IMR-90 (cell line): Measurements from ENCODE around the gene LDLRAD4. TPM values are rescaled to one million over a fixed set of nuclear protein-coding genes. Genes with fewer than 3 reads are reported as not detected.

Experiments used
- ATAC-seq: fragments of 200-7000 bp; cut with Tn5 transposase; 2 replicates; pipeline ENCODE4 v1.9.1; 2020; ENCODE audit warnings: low read depth, mild to moderate bottlenecking, moderate library complexity
- BruUV-seq: library from RNA; stranded (reverse); fragments of 400-500 nt; replicated peaks from 2 replicates; lab custom pipeline; 2021; lab: Mats Ljungman, UMichigan
- CTCF ChIA-PET: fragments of 300-600 bp; formaldehyde crosslinking; extraction: SDS; loops from one replicate; lab custom pipeline; 2021; ENCODE audit warnings: antibody characterized with exemption; lab: Yijun Ruan, JAX
- POLR2A ChIA-PET: fragments of 300-600 bp; sonication (Branson Sonifier 250); formaldehyde crosslinking; loops from one replicate; lab custom pipeline; 2022; ENCODE audit warnings: antibody characterized with exemption; ENCODE audit not compliant: unreplicated experiment; lab: Charles Lee
- DNase-seq: peaks from one replicate; pipeline ENCODE4 v3.0.0; 2013
- H2AFZ ChIP-seq: replicated peaks from 2 replicates; pipeline ENCODE3; 2013; ENCODE audit warnings: low read length, mild to moderate bottlenecking; ENCODE audit not compliant: poor library complexity
- H2AK5ac ChIP-seq: 2 replicates; pipeline ENCODE4 v1.6.1; 2013; ENCODE audit warnings: low read depth, low read length, inconsistent platforms
- H2AK9ac ChIP-seq: replicated peaks from 2 replicates; pipeline ENCODE3; 2013; ENCODE audit warnings: mild to moderate bottlenecking, low read depth, low read length, moderate library complexity; ENCODE audit not compliant: poor library complexity
- H2BK120ac ChIP-seq: 2 replicates; pipeline ENCODE4 v1.6.1; 2013; ENCODE audit warnings: low read depth, low read length, inconsistent platforms
- H2BK15ac ChIP-seq: 3 replicates; pipeline ENCODE4 v1.6.1; 2013; ENCODE audit warnings: low read depth, low read length, inconsistent platforms
- H2BK20ac ChIP-seq: 2 replicates; pipeline ENCODE4 v1.6.1; 2013; ENCODE audit warnings: low read depth, mild to moderate bottlenecking, inconsistent platforms, low read length, moderate library complexity
- H2BK5ac ChIP-seq: 2 replicates; pipeline ENCODE4 v1.6.1; 2013; ENCODE audit warnings: mild to moderate bottlenecking, low read depth, low read length, inconsistent platforms; ENCODE audit not compliant: poor library complexity, severe bottlenecking
- H3K14ac ChIP-seq: replicated peaks from 2 replicates; pipeline ENCODE4 v1.6.1; 2013; ENCODE audit warnings: low read depth, low read length, inconsistent platforms
- H3K18ac ChIP-seq: 2 replicates; pipeline ENCODE4 v1.6.1; 2013; ENCODE audit warnings: low read depth, low read length, control low read depth
- H3K23ac ChIP-seq: 2 replicates; pipeline ENCODE4 v1.6.1; 2013; ENCODE audit warnings: low read depth, low read length, inconsistent platforms
- H3K27ac ChIP-seq: 2 replicates; pipeline ENCODE4 v1.5.1; 2013; ENCODE audit warnings: mild to moderate bottlenecking, control low read depth, low read length; ENCODE audit not compliant: insufficient read depth
- H3K27me3 ChIP-seq: 2 replicates; pipeline ENCODE4 v1.6.1; 2013; ENCODE audit warnings: low read length; ENCODE audit not compliant: control insufficient read depth, insufficient read depth
- H3K36me3 ChIP-seq: 2 replicates; pipeline ENCODE4 v1.6.1; 2013; ENCODE audit warnings: low read length, mixed read lengths; ENCODE audit not compliant: control insufficient read depth, insufficient read depth
- H3K4ac ChIP-seq: 2 replicates; pipeline ENCODE4 v1.6.1; 2013; ENCODE audit warnings: low read depth, low read length, inconsistent platforms
- H3K4me1 ChIP-seq: 2 replicates; pipeline ENCODE4 v1.6.1; 2013; ENCODE audit warnings: low read length, mixed read lengths; ENCODE audit not compliant: control insufficient read depth, insufficient read depth
- H3K4me2 ChIP-seq: 2 replicates; pipeline ENCODE4 v1.6.1; 2013; ENCODE audit warnings: low read depth, mild to moderate bottlenecking, control low read depth, low read length, moderate library complexity
- H3K4me3 ChIP-seq: 2 replicates; pipeline ENCODE4 v1.5.1; 2013; ENCODE audit warnings: low read depth, mild to moderate bottlenecking, control low read depth, low read length, moderate library complexity; ENCODE audit not compliant: insufficient read depth
- H3K56ac ChIP-seq: 2 replicates; pipeline ENCODE4 v1.6.1; 2013; ENCODE audit warnings: low read length, inconsistent platforms; ENCODE audit not compliant: insufficient read depth; ENCODE audit errors: extremely low read depth
- H3K79me1 ChIP-seq, 2 experiments: 2 replicates each; pipeline ENCODE4 v1.6.1; 2013; ENCODE audit warnings: low read length in 2 of 2, inconsistent platforms in 1 of 2, low read depth in 1 of 2
- H3K9ac ChIP-seq: 2 replicates; pipeline ENCODE4 v1.6.1; 2013; ENCODE audit warnings: low read depth, low read length, control low read depth
- H3K9me1 ChIP-seq: 2 replicates; pipeline ENCODE4 v1.6.1; 2013; ENCODE audit warnings: low read length, inconsistent platforms; ENCODE audit not compliant: insufficient read depth
- H3K9me3 ChIP-seq: 2 replicates; pipeline ENCODE4 v1.6.1; 2013; ENCODE audit warnings: low read length; ENCODE audit not compliant: control insufficient read depth, insufficient read depth
- H4K20me1 ChIP-seq: 2 replicates; pipeline ENCODE4 v1.6.1; 2013; ENCODE audit warnings: low read length, inconsistent platforms; ENCODE audit not compliant: insufficient read depth
- H4K5ac ChIP-seq: 2 replicates; pipeline ENCODE4 v1.6.1; 2013; ENCODE audit warnings: mild to moderate bottlenecking, low read depth, low read length, control low read depth
- H4K8ac ChIP-seq, 2 experiments: 2 replicates each; pipeline ENCODE4 v1.6.1; 2013; ENCODE audit warnings: low read depth in 2 of 2, low read length in 2 of 2, control low read depth in 1 of 2, inconsistent platforms in 1 of 2
- H4K91ac ChIP-seq: 2 replicates; pipeline ENCODE4 v1.6.1; 2013; ENCODE audit warnings: low read depth, low read length, inconsistent platforms; ENCODE audit not compliant: insufficient read depth
- BHLHE40 ChIP-seq: fragments of 150-350 bp; IDR thresholded peaks from 2 replicates; pipeline ENCODE4 v1.6.1; 2016; ENCODE audit warnings: mild to moderate bottlenecking, low read depth, low read length
- CHD1 ChIP-seq: IDR thresholded peaks from 2 replicates; pipeline ENCODE4 v1.6.1; 2012; ENCODE audit warnings: low read depth, low read length, improper control_type of control experiment
- MAZ ChIP-seq: IDR thresholded peaks from 2 replicates; pipeline ENCODE4 v1.6.1; 2012; ENCODE audit warnings: low read depth, mild to moderate bottlenecking, low read length, improper control_type of control experiment, moderate library complexity, borderline replicate concordance
- MXI1 ChIP-seq: IDR thresholded peaks from 2 replicates; pipeline ENCODE4 v1.6.1; 2012; ENCODE audit warnings: low read depth, mild to moderate bottlenecking, low read length, moderate library complexity, borderline replicate concordance
- RFX5 ChIP-seq: IDR thresholded peaks from 2 replicates; pipeline ENCODE4 v1.8.0; 2012; ENCODE audit warnings: low read depth, mild to moderate bottlenecking, low read length, moderate library complexity
- WGBS, 2 experiments: methylation state at CpG; one replicate each; pipeline versions ENCODE4 v1.1.5 to v1.1.7; 2013; ENCODE audit warnings: missing lambda C conversion rate in 2 of 2; ENCODE audit not compliant: insufficient read length in 1 of 2; ENCODE audit errors: extremely low coverage in 2 of 2; 5-methylcytosine and 5-hydroxymethylcytosine counted together
- dilution Hi-C: fragments of 300-500 bp; cut with HindIII; formaldehyde crosslinking; loops from one replicate; pipeline ENCODE4 v1.14.3; 2018; ENCODE audit warnings: low sequenced_read_pairs; ENCODE audit not compliant: unreplicated experiment
- in situ Hi-C: fragments of 300-500 bp; cut with MboI; formaldehyde crosslinking; loops from 3 replicates; pipeline ENCODE4 v1.14.3; 2019; ENCODE audit warnings: low sequenced_read_pairs, inconsistent platforms, mixed read lengths
- intact Hi-C: fragments of 100-400 bp; cut with micrococcal nuclease; formaldehyde crosslinking; loops from 2 replicates; pipeline ENCODE4 v1.10.0; 2022
- polyA plus RNA-seq, 3 experiments: library from polyadenylated mRNA; depleted of rRNA; stranded (reverse); fragments of >200 nt; gene quantifications; 2 replicates each; pipeline ENCODE4 v1.2.3, GENCODE V29; 2012; ENCODE audit warnings: low replicate concordance in 1 of 3
- total RNA-seq: library from RNA; depleted of rRNA; stranded (reverse); fragments of >200 nt; gene quantifications from 2 replicates; pipeline ENCODE4 v1.2.3, GENCODE V29; 2012

Gene LDLRAD4
- total and polyA plus RNA-seq, 2 of the 4 experiments (the other 2 are of a cell fraction), result not detected

DNA sequence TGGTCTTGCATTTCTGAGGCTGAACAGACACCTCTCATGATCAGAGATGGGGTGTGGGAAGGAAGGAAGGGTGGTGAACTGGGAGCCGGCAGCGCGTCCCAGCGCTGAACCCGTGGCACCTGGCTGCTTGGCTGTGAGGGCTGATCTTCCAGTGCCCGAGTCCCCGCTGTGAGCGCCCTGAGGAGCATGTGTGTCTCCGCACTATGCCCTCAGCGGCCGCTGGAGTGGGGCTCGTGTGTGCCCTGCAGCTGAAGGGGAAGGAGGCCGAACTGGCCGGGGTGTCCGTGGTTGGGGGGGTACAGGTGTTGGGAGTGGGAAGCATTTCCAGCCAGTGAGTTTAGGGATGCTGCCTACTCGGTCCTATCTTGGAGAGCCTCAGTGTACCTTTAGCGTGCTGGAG lies 82.2 kb downstream of the LDLRAD4 start:
- TF ChIP-seq BHLHE40, result no peak
- no peak for TF ChIP-seq MXI1
- TF ChIP-seq RFX5, result no peak
- TF ChIP-seq MAZ, result no peak
- TF ChIP-seq CHD1, result no peak
- Histone ChIP-seq H3K36me3 (no peaks in the 10 kb centered on the region), H2BK120ac (no peak overlapping the region), H4K20me1 (no peaks in the 10 kb centered on the region), H3K9me1 (no peaks in the 10 kb centered on the region), H2AFZ (no peak overlapping the region), H4K91ac (no peak overlapping the region), H2AK9ac (no peak overlapping the region), H3K4me1 (no peaks in the 10 kb centered on the region), H3K79me1 (no peaks in the 10 kb centered on the region), H3K18ac (no peak overlapping the region), H2AK5ac (no peak overlapping the region), H3K4ac (no peak overlapping the region), H2BK5ac (no peak overlapping the region), H3K14ac (no peak overlapping the region), H4K5ac (no peak overlapping the region), H3K23ac (no peak overlapping the region), H3K9me3 (no peaks in the 10 kb centered on the region), H3K27ac (no peak overlapping the region), H2BK15ac (no peak overlapping the region), H3K4me2 (no peak overlapping the region), H3K9ac (no peak overlapping the region), H3K56ac (no peak overlapping the region), H3K27me3 (no peaks in the 10 kb centered on the region), H3K4me3 (no peak overlapping the region), H2BK20ac (no peak overlapping the region), H4K8ac (no peak overlapping the region)
- DNase-seq (no peak), ATAC-seq (no peak)
- dilution Hi-C loops, result no loop called here
- in situ Hi-C loops, result no loop called here
- BruUV-seq, result no TSS peak
- CTCF ChIA-PET, result no interaction called here
- POLR2A ChIA-PET, result no interaction called here
- WGBS, 2 experiments, result 100% methylated on average over 3 of the region's 17 CpGs; no CpG with 5 or more reads in 1 of the 2 experiments
- intact Hi-C loops, result no loop called here
